IPS DF 4.7 (cell line): ENCODE results near the gene TC2N.
"Not testable (repeated sequence)": the region's sequence is repeated elsewhere in the genome, so short reads cannot be mapped to it uniquely, and the experiment has no call there.

Source experiments
- DNase-seq: peaks from one replicate; pipeline ENCODE4 v3.0.0-alpha.2; 2013; ENCODE audit warnings: low spot score; ENCODE audit errors: extremely low read depth

The TC2N gene

DNA sequence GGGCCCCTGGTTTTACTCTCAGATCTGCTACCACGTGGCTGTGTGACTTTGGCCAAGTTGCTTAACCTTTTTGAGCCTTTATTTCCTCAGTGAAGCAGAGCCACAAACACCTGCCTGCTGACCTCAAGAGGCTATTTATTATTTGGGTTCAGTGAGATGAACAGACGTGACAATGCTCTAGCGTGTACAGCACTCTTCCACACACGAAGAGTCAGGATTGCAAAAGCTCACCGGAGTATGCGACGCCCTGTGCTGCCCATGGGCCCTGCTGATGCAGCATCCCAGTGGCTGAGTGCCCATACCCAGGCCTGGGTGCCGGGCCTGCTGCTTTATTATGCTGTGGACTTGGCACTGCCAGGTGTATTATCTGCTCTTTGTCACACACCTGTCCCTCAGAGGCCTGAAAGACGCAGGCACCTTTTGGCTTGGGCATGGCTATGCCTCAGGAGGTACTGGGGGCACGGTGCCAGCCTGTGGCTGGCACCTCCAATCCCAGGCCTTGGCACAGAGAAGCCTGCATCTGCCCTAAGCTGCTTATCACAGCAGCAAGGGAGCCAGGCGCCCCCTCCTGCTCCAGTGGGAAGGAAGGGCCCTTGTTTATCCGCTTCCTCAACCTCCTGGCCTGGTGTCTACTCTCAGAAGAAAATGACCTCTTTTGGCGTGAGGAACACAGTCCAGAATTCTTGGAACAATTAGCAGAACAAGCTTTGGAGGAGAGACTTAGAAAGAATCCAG is 22.3 kb upstream of the TC2N start:
- no peak for DNase-seq

GRCh38 chr14:91888641-91889476 is 21.5 kb upstream of the TC2N start:
- DNase-seq = no peak

- no peak for DNase-seq
These were observed 19.6 kb upstream of the TC2N start for GRCh38 chr14:91886961-91887360.

GRCh38 chr14:91885839-91886238 is 18.5 kb upstream of the TC2N start:
- DNase-seq = no peak

GRCh38 chr14:91885113-91885712 is 17.9 kb upstream of the TC2N start:
- no peak for DNase-seq

GRCh38 chr14:91884664-91885063 is 17.3 kb upstream of the TC2N start:
- DNase-seq = no peak

GRCh38 chr14:91883753-91884152 is 16.4 kb upstream of the TC2N start:
- no peak for DNase-seq

DNA sequence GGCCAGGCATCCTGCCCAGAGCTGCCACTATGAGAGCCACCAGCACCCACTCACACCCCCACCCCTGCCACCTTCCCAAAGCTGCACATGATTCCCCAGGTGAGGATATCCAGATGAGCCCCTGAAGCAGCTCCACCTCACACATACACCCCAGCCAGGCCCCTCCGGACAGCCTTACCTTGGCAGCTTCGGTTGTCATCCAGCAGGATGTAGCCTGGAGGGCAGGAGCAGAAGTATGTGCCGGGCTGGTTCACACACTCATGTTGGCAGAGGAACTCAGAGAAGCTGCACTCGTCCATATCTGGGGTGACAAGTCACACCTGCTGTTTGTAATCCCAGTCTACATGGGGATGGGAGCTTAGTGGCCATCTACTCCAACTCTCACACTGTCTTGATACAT is 15.4 kb upstream of the TC2N start:
- DNase-seq = no peak

GRCh38 chr14:91882369-91882768 is 15.0 kb upstream of the TC2N start:
- no peak for DNase-seq

DNA sequence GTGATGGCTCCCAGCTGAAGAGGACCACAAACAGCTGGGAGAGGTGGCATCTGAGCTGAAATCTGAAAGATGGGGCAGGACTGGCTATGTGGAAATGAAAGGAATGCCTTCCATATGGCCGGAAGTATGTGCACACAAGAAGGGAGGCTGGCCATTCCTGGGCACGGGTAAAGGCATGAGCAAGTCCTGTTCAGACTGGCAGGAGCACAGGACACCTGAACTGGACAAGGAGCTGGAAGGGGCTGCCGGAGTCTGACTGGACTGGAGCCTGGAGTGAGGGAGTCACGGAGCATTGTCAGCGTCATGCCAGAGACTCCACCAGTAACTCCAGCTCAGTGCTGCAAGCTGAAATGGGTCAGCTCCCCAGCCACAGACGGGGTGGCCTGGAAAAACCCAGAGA is 11.9 kb upstream of the TC2N start:
- no peak for DNase-seq

DNA sequence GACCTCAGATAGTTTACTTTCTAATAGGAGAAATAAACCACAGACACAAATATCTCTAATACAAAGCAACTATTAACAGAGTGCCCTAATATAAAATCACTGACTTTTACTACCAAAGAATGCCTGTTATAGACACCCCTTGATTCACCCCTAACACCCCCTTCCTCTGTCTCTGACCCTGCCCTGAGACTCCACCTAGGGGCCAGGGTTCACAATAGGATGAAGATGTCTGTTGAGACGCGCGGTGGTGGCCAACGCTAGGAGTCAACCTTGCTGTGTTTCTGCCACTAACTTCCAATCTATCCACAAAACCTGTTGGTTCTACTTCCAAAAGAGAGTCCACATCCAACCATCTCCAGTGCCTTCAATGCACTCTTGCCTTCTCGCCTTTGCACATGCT is 10.9 kb upstream of the TC2N start:
- no peak for DNase-seq

- DNase-seq = no peak
These were observed 10.1 kb upstream of the TC2N start for GRCh38 chr14:91877376-91877915.

DNA sequence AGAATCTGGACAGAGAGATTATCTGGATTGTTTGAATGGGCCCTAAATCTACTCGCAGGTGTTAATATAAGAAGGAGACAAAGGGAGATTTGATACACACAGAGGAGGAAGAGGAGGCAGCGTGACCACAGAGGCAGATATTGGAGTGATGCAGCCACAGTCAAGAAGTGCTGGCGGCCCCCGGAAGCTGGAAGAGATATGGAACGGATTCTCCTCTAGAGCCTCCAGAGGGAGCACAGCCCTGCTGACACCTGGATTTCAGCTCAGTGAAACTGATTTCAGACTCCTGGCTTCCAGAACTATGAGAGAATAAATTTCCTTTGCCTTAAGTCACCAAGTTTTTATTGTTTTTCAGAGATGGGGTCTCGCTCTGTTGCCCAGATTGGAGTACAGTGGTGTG is 9.2 kb upstream of the TC2N start:
- DNase-seq = no peak

DNA sequence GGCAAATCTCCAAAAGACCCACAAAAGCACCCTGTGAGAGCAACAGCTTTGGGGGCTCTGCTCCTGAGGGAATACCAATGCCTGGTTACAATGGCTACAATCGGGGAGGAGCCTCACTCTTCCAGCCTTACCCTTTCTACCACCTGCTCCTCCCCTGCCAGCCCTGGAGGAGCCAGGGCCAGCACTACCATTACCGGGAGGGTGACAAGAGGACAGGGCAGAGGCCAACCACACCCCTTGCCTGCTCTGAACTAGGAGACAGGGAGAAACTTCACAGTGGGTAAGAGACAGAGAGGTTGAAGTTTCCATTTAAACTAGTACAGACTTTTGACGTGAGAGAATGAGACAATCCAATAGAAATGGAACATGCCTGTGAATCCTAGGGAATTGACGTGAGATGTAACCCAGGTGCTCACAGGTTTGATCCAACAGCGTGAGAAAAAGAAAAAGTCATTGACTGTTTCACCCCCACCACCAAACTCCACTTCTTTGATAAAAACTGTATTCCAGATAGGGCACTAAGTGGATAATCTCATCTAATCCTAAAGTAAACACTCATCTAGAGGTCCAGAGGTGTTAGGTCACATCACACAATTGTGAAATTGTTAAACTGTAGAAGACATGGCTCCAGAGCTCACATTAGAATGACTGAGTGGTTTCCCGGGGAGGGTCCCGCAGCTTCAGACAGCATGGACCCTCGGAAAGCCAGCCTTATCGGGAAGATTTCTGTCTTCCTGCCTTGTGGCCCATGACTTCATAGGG is 8.4 kb upstream of the TC2N start:
- DNase-seq = no peak

DNA sequence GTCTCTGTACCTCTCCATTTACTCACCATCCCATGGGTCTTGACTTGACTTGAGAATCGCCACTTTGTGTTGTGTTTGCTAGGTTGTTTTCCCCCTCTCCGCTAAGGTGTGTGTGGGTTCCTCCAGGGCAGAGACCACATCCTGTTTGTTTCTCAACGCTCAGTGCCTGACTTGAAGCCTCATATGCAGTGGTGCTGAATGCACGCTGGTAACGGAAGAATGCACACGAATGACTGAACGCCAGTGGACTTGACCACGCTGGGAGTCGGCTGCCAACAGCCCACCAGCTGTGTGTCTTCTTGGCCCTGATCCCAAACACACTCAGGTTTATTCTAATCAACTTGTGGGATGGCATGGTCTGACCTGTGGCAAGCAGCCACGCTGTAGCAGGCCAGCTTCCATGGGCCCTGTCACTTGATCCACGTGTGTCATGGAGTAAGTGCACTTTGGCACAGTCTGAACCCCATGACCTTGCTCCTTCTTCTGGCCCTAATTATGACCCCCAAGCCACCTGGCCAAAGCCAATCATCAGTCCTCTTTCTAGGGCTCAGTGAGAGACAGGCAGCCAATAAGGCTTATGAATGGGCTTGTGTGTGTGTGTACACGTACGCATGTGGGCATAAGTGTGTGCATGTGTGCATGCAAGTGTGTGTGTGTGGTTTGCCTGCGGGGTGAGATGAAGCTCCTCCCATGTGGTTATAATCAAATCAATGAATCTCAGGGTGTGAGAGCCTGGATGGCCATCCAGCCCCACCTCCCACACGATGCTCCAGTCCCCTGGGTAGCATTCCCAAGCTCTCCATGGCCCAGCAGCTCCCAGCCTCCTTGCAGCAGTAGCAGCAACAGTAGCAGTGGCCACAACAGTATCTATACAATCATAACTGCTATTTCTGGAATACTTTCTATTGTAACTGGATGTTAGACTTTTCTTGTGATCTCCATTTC is 6.4 kb upstream of the TC2N start:
- no peak for DNase-seq

DNA sequence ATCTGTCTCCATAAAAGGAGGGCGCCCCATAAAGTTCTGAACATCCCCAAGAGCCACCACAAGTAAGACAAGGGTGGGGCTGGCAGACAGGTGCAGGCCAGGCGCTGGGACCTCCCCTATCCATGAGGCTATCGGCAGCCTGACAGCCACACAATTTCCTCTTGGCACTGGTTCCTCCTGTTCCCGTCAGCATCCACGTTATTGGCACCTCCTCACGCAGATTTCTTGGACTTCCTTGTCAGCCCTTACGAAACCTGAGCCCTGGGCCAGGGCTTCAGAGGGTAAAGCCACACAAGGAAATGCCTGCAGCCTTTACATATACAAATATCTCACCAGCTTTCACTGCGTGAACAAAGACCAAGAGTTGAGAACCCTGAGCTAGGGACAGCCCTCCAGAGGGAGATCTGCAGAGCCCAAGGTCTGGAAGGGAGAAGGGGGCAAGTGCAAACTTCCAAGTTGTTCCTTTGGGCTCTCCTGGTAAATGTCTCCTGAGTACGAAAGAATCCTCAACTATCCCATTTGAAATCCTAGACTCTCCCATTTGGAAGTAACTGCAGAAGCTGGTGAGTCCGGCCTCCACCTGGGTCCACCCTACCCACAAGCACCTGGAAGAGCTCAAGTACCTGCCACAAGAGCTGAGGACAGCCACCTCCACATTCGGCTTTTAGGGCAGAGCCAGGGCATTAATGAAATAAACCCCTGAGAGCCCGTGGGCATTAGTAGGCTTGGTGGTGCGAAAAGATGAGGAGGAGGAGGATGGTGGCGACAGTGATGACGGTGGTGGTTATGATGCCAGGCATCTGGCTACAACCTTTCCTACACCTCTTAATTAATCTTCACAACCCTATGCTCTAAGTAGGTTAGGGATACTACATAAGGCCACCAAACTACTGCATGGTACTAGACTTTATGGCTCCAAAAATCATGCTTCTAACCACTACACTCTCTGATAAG is 5.5 kb upstream of the TC2N start:
- no peak for DNase-seq

DNA sequence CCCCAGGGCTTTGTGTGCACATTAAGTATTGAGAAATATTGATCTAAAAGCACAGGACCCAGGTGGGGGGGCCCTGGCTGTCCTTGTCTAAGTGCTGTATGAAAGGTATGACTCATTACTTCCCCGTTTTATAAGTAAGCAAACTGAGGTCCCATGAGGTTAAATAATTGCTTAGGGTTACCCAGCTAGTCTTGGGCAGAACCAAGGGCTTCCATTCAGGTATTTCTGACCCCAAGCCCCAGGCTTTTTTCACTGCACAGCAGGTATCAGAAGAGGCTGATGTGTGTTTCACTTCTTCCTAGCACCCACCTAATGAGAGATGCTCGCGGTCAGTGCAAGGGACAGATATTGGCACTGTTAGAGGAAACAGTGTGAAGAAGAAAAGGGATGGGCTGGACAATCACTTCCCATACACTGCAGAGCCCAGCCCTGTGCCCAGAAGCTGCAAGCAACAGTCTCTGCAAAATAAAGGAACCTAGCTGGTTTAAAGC is 4.7 kb upstream of the TC2N start:
- DNase-seq = no peak

- not testable (repeated sequence) for DNase-seq
These were observed 4.1 kb upstream of the TC2N start for GRCh38 chr14:91871401-91871800.

DNA sequence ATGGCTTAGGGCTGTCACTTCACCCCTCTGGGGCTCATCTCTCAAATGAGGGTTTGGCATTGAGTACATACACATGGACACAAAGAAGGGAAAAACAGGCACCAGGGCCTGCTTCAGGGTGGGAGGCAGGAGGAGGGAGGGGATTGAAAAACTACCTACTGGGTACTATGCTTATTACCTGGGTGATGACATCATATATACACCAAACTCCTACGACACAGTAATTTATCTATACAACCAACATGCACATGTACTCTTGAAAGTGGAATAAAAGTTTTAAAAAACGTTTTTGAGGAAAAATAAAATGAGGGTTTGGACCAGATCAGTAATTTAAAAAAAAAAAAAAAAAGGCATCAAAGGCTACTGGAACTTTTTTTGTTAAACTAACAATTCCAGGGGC is 3.6 kb upstream of the TC2N start:
- DNase-seq = no peak
